Ectodermal cell (in vitro differentiated cells): Measurements from ENCODE around the gene ERICH3.
A peak's percentile ranks its signal among the peaks of the same experiment; 100 is the strongest.

Source experiments
- H3K27ac ChIP-seq: 2 replicates; pipeline ENCODE4 v1.7.0; 2013; ENCODE audit warnings: mild to moderate bottlenecking, low read depth, low read length; ENCODE audit not compliant: insufficient read depth, poor library complexity, severe bottlenecking
- H3K27me3 ChIP-seq: 2 replicates; pipeline ENCODE4 v1.7.0; 2013; ENCODE audit warnings: mild to moderate bottlenecking, low read length; ENCODE audit not compliant: insufficient read depth, control insufficient read depth, poor library complexity, severe bottlenecking
- H3K36me3 ChIP-seq: one replicate; pipeline ENCODE4 v1.7.0; 2013; ENCODE audit warnings: low read length; ENCODE audit not compliant: control insufficient read depth, insufficient read depth
- H3K4me1 ChIP-seq: one replicate; pipeline ENCODE4 v1.7.0; 2013; ENCODE audit warnings: low read length; ENCODE audit not compliant: control insufficient read depth, insufficient read depth
- H3K4me3 ChIP-seq: 2 replicates; pipeline ENCODE4 v1.7.0; 2013; ENCODE audit warnings: low read depth, low read length, control low read depth; ENCODE audit not compliant: insufficient read depth
- H3K9me3 ChIP-seq: 2 replicates; pipeline ENCODE4 v1.7.0; 2013; ENCODE audit warnings: mild to moderate bottlenecking, low read length, moderate library complexity; ENCODE audit not compliant: control insufficient read depth
- WGBS, 2 experiments: methylation state at CpG; one replicate each; pipeline ENCODE4 v1.1.7; 2013; ENCODE audit warnings: missing lambda C conversion rate in 2 of 2; 5-methylcytosine and 5-hydroxymethylcytosine counted together

The ERICH3 gene

GRCh38 chr1:74571891-74572290 is 101.7 kb downstream of the ERICH3 start:
- Histone ChIP-seq H3K27me3 (no peaks in the 10 kb centered on the region), H3K4me1 (peaks cover 6% of the 10 kb centered on the region), H3K36me3 (no peaks in the 10 kb centered on the region), H3K4me3 (no peak overlapping the region), H3K27ac (no peak overlapping the region), H3K9me3 (no peaks in the 10 kb centered on the region)
- WGBS, 2 experiments, result 88 to 90% methylated on average over 6 of the region's 6 CpGs

- no peak overlapping the region for H3K27ac ChIP-seq
- H3K36me3 ChIP-seq, result no peaks in the 10 kb centered on the region
- no peak overlapping the region for H3K4me3 ChIP-seq
- 89 to 90% methylated on average over 8 of the region's 8 CpGs for WGBS, 2 experiments
- H3K9me3 ChIP-seq, result no peaks in the 10 kb centered on the region
- no peaks in the 10 kb centered on the region for H3K27me3 ChIP-seq
- H3K4me1 ChIP-seq, result peaks cover 6% of the 10 kb centered on the region
These were observed 102.1 kb downstream of the ERICH3 start for GRCh38 chr1:74571493-74571800.

- Histone ChIP-seq H3K27me3 (no peaks in the 10 kb centered on the region), H3K4me3 (no peak overlapping the region), H3K36me3 (no peaks in the 10 kb centered on the region), H3K9me3 (no peaks in the 10 kb centered on the region), H3K4me1 (peaks cover 6% of the 10 kb centered on the region), H3K27ac (peak overlapping the region; percentile 52)
- whole genome bisulfite sequencing, 2 experiments, result 63 to 71% methylated on average over 14 of the region's 14 CpGs
These were observed 102.6 kb downstream of the ERICH3 start for GRCh38 chr1:74570797-74571492.

DNA sequence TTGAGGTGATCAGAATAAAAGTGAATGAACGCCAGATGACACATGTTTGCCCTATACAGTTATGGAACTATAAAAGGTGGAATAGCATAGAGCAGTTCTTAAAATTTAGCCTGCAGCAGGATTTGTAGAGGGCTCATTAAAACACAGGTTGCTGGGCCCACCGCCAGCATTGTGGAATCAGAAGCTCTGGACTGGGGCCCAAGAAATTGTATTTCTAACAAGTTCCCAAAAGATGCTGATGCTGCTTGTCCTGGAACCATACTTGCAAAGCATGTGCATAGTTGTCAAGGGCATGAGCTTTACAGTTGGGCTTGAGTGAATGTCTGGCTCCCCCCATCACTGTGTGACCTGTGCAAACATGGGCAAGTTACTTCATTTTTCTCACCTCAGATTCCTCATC is 123.7 kb downstream of the ERICH3 start:
- Histone ChIP-seq H3K9me3 (no peaks in the 10 kb centered on the region), H3K4me3 (no peak overlapping the region), H3K36me3 (no peaks in the 10 kb centered on the region), H3K27me3 (no peaks in the 10 kb centered on the region), H3K27ac (no peak overlapping the region), H3K4me1 (no peaks in the 10 kb centered on the region)
- WGBS, 2 experiments, result 93% methylated on average over 2 of the region's 2 CpGs

DNA sequence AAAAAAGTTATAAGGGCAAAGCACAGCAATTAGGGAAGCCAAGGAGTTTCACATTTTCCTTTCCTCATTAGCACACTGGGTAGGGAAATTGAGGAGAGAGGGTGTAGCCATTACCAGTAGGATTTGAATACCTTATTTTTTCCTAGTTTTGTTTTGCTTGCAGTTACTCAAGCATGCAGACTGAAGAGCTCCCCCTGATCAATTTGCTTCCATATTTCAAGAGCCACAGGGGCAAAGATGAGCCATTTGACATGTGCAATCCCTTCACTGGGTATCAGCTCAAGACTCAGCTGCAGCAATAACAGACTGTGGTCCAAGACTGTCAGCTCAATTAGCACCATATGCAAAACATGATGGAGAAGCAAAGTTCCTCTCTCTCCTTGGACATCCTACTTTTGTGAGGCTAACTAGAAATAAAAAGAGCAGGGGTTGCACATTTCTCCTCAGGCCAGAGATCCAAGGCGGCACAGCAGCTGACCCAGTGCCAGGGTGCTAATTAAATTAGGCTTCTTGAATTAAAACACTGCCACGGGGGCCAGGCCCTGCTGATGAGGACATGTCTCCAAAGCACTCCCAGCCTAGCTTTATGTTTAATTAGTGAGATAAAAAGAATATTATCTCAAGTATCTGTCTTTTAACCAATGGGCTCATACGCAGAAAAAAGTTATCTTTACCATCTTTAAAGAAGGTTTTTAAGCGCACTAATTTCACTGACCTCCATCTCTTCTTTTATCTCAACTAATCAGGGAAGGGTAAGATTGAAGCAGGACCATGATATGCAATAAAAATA is 124.4 kb downstream of the ERICH3 start:
- 75 to 92% methylated on average over 2 to 3 of the region's 4 CpGs for WGBS, 2 experiments

GRCh38 chr1:74545821-74546220 is 127.8 kb downstream of the ERICH3 start:
- 89 to 93% methylated on average over 2 of the region's 2 CpGs for WGBS, 2 experiments

More for the DNA sequence above, 124.4 kb downstream of the ERICH3 start:
- Histone ChIP-seq H3K27ac (no peak overlapping the region), H3K9me3 (no peaks in the 10 kb centered on the region), H3K4me3 (no peak overlapping the region), H3K4me1 (no peaks in the 10 kb centered on the region), H3K27me3 (no peaks in the 10 kb centered on the region), H3K36me3 (no peaks in the 10 kb centered on the region)

DNA sequence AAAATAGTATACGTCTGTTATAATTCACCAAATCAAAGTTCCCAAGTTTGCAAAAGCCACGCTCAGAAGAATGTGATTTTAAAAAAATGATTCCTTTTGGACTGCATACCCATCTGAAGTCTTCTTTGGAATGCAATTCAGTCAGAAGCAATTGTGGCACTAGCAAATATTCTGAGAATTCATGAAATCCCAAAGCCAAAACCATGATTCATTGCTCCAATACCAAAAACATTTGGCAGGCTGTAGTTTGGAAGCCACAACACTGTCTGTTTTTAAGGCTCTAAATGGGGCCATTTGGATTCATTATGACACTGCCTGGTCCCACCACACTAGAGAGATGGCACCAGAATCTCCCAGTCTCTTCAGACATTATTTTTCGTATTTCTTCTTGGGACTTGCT is 139.4 kb downstream of the ERICH3 start:
- 91 to 100% methylated on average over 1 to 3 of the region's 3 CpGs for WGBS, 2 experiments
- Histone ChIP-seq H3K4me3 (no peak overlapping the region), H3K36me3 (no peaks in the 10 kb centered on the region), H3K4me1 (no peaks in the 10 kb centered on the region), H3K9me3 (no peaks in the 10 kb centered on the region), H3K27me3 (no peaks in the 10 kb centered on the region), H3K27ac (no peak overlapping the region)

More at GRCh38 chr1:74545821-74546220, 127.8 kb downstream of the ERICH3 start:
- Histone ChIP-seq H3K27ac (no peak overlapping the region), H3K36me3 (no peaks in the 10 kb centered on the region), H3K4me1 (peaks cover 3% of the 10 kb centered on the region), H3K9me3 (no peaks in the 10 kb centered on the region), H3K4me3 (no peak overlapping the region), H3K27me3 (no peaks in the 10 kb centered on the region)

- Histone ChIP-seq H3K36me3 (no peaks in the 10 kb centered on the region), H3K27ac (no peak overlapping the region), H3K4me1 (no peaks in the 10 kb centered on the region), H3K4me3 (no peak overlapping the region), H3K9me3 (no peaks in the 10 kb centered on the region), H3K27me3 (no peaks in the 10 kb centered on the region)
- WGBS, 2 experiments, result 95 to 100% methylated on average over 1 of the region's 1 CpG
These were observed 141.8 kb downstream of the ERICH3 start for GRCh38 chr1:74531796-74532195.

GRCh38 chr1:74530892-74531291 is 142.7 kb downstream of the ERICH3 start:
- Histone ChIP-seq H3K4me1 (no peaks in the 10 kb centered on the region), H3K4me3 (no peak overlapping the region), H3K27me3 (no peaks in the 10 kb centered on the region), H3K36me3 (no peaks in the 10 kb centered on the region), H3K27ac (no peak overlapping the region), H3K9me3 (no peaks in the 10 kb centered on the region)

DNA sequence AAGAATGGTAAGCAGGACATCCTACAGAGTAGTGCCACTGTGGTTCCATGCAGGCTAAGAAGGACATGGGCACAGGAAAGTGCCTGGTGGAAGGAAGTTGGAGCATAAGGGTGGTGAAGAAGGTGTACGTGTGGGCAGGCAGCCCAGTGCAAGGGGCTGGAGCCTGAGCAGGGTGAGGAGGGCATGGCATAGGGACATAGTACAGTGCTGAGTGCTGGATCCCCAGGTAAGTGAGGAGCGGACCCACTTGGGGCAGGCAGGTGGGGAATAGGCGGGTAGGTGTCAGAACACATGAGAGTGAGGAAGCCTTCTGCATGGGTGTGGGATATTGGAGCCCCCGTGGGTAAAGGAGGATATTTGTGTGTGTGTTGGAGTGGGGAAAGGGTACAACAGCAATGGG is 145.5 kb downstream of the ERICH3 start:
- no peaks in the 10 kb centered on the region for H3K4me1 ChIP-seq
- H3K27ac ChIP-seq, result no peak overlapping the region
- no peaks in the 10 kb centered on the region for H3K27me3 ChIP-seq
- no peaks in the 10 kb centered on the region for H3K36me3 ChIP-seq
- no peaks in the 10 kb centered on the region for H3K9me3 ChIP-seq
- no peak overlapping the region for H3K4me3 ChIP-seq
- 92 to 93% methylated on average over 4 of the region's 4 CpGs for WGBS, 2 experiments
